ENCODE results near the gene PTPRD.

- TF ChIP-seq CTCF (IDR thresholded peaks at IDR 0.05 in 2 of 3, conservative IDR thresholded peaks at IDR 0.05 in 1 of 3; ENCODE audit: borderline replicate concordance in 1 of 3, insufficient read depth in 1 of 3, low read depth in 2 of 3, low read length in 2 of 3) (no peak), ZNF274 (IDR thresholded peaks at IDR 0.05; ENCODE audit: low read depth, low read length) (no peak), YY1 (IDR thresholded peaks at IDR 0.05; ENCODE audit: extremely low read depth, insufficient replicate concordance, low read depth, low read length) (no peak), POLR2A (IDR thresholded peaks at IDR 0.05; ENCODE audit: borderline replicate concordance, extremely low read depth, insufficient read depth, insufficient read length) (no peak), REST (IDR thresholded peaks at IDR 0.05; ENCODE audit: low read depth) (no peak), EZH2 (IDR thresholded peaks at IDR 0.05) (no peak), POLR2AphosphoS5 (IDR thresholded peaks at IDR 0.05; ENCODE audit: low read depth, low read length) (no peak), RAD21 (IDR thresholded peaks at IDR 0.05; ENCODE audit: low read depth) (no peak), EGR1 (IDR thresholded peaks at IDR 0.05; ENCODE audit: low read depth) (no peak), CEBPB (IDR thresholded peaks at IDR 0.05; ENCODE audit: low read depth) (no peak), EZH2phosphoT487 (IDR thresholded peaks at IDR 0.05; ENCODE audit: borderline replicate concordance) (no peak), SIN3A (IDR thresholded peaks at IDR 0.05; ENCODE audit: low read depth) (no peak), ATF3 (IDR thresholded peaks at IDR 0.05) (no peak), FOSL1 (IDR thresholded peaks at IDR 0.05; ENCODE audit: low read depth) (no peak)
These were observed 1200.6 kb downstream of the PTPRD start for GRCh38 chr9:9412241-9412640.
